Measurements from ENCODE around the gene ELP2.
"Not testable (repeated sequence)": the region's sequence is repeated elsewhere in the genome, so short reads cannot be mapped to it uniquely, and the experiment has no call there.

Gene ELP2

GRCh38 chr18:36160959-36161371 lies 31.3 kb downstream of the ELP2 start:
- DNase-seq = no peak

GRCh38 chr18:36162981-36163380 lies 33.3 kb downstream of the ELP2 start:
- no peak for DNase-seq

- no peak for DNase-seq
These were observed 38.1 kb downstream of the ELP2 start for GRCh38 chr18:36167692-36168218.

- DNase-seq = not testable (repeated sequence)
These were observed 38.6 kb downstream of the ELP2 start for GRCh38 chr18:36168296-36168695.

- no peak for DNase-seq
These were observed 40.2 kb downstream of the ELP2 start for GRCh38 chr18:36169938-36170337.

GRCh38 chr18:36175481-36175880 lies 45.8 kb downstream of the ELP2 start:
- no peak for DNase-seq

- DNase-seq = no peak
These were observed 46.5 kb downstream of the ELP2 start for GRCh38 chr18:36176177-36176584.

GRCh38 chr18:36176711-36177110 lies 47.0 kb downstream of the ELP2 start:
- no peak for DNase-seq

- no peak for DNase-seq
These were observed 48.2 kb downstream of the ELP2 start for GRCh38 chr18:36177913-36178312.

GRCh38 chr18:36179562-36180355 lies 50.1 kb downstream of the ELP2 start:
- no peak for DNase-seq

GRCh38 chr18:36181441-36181840 lies 51.7 kb downstream of the ELP2 start:
- DNase-seq = no peak

GRCh38 chr18:36181898-36182506 lies 52.3 kb downstream of the ELP2 start:
- DNase-seq = no peak

GRCh38 chr18:36183033-36183432 lies 53.3 kb downstream of the ELP2 start:
- no peak for DNase-seq

GRCh38 chr18:36183987-36184386 lies 54.3 kb downstream of the ELP2 start:
- no peak for DNase-seq

GRCh38 chr18:36185157-36185556 lies 55.5 kb downstream of the ELP2 start:
- no peak for DNase-seq

GRCh38 chr18:36185901-36186460 lies 56.3 kb downstream of the ELP2 start:
- DNase-seq = no peak

- no peak for DNase-seq
These were observed 56.9 kb downstream of the ELP2 start for GRCh38 chr18:36186461-36187192.

- peak in 1 of 4 experiments; percentile 11 for DNase-seq
These were observed 57.6 kb downstream of the ELP2 start, which contains the start of gene MOCOS for GRCh38 chr18:36187193-36187825. Gene MOCOS (plus strand): TSS chr18:36187497. CDS start chr18:36187540, 43 bp downstream.

GRCh38 chr18:36187826-36188721 lies 58.4 kb downstream of the ELP2 start:
- DNase-seq = no peak

GRCh38 chr18:36188916-36189315 lies 59.2 kb downstream of the ELP2 start:
- no peak for DNase-seq

- no peak for DNase-seq
These were observed 59.8 kb downstream of the ELP2 start for GRCh38 chr18:36189486-36189885.

GRCh38 chr18:36191286-36191685 lies 61.6 kb downstream of the ELP2 start:
- DNase-seq = no peak
